Caco-2 (cell line): ENCODE measurements around the gene CRISPLD2. TPM values are rescaled to one million over a fixed set of nuclear protein-coding genes. Genes with fewer than 3 reads are reported as not detected.

Experiments used
- BruUV-seq: library from RNA; stranded (reverse); fragments of 400-500 nt; replicated peaks from 2 replicates; lab custom pipeline; 2021; lab: Mats Ljungman, UMichigan
- CTCF ChIA-PET: fragments of 300-600 bp; sonication (Branson Sonifier 250); formaldehyde crosslinking; loops from one replicate; lab custom pipeline; 2022; ENCODE audit warnings: antibody characterized with exemption; lab: Charles Lee
- POLR2A ChIA-PET: fragments of 300-600 bp; sonication (Branson Sonifier 250); formaldehyde crosslinking; loops from one replicate; lab custom pipeline; 2022; ENCODE audit warnings: antibody characterized with exemption; lab: Charles Lee
- DNase-seq, 2 experiments: peaks; one replicate each; pipeline versions ENCODE4 v3.0.0 to v3.0.0-alpha.2; 2020 to 2022
- H3K27me3 ChIP-seq: replicated peaks from 2 replicates; pipeline ENCODE4 v1.6.0; 2011; ENCODE audit warnings: low read length; ENCODE audit not compliant: control insufficient read depth, insufficient read depth
- H3K36me3 ChIP-seq: 2 replicates; pipeline ENCODE4 v1.5.1; 2011; ENCODE audit warnings: low read length; ENCODE audit not compliant: control insufficient read depth, insufficient read depth
- H3K4me1 ChIP-seq: fragments of 250-450 bp; sonication (Bioruptor Pico); 2 replicates; pipeline ENCODE4 v1.5.1; 2020; ENCODE audit warnings: mild to moderate bottlenecking
- H3K4me3 ChIP-seq: 2 replicates; pipeline ENCODE4 v1.5.1; 2011; ENCODE audit warnings: low read depth, mild to moderate bottlenecking, control low read depth, low read length
- H3K9me3 ChIP-seq: fragments of 250-450 bp; sonication (Bioruptor Pico); 2 replicates; pipeline ENCODE4 v1.5.1; 2020; ENCODE audit warnings: mild to moderate bottlenecking, moderate library complexity
- H3K27ac Mint-ChIP-seq: one replicate; pipeline ENCODE4 v1.8.0; 2022; ENCODE audit warnings: mixed read lengths; ENCODE audit not compliant: unreplicated experiment
- H3K27me3 Mint-ChIP-seq: one replicate; pipeline ENCODE4 v1.8.0; 2022; ENCODE audit warnings: mixed read lengths; ENCODE audit not compliant: insufficient read depth, unreplicated experiment
- H3K36me3 Mint-ChIP-seq: one replicate; pipeline ENCODE4 v1.8.0; 2022; ENCODE audit warnings: mild to moderate bottlenecking, mixed read lengths; ENCODE audit not compliant: insufficient read depth, unreplicated experiment
- H3K4me1 Mint-ChIP-seq: one replicate; pipeline ENCODE4 v1.8.0; 2022; ENCODE audit warnings: low read depth, mixed read lengths; ENCODE audit not compliant: unreplicated experiment
- H3K4me3 Mint-ChIP-seq: one replicate; pipeline ENCODE4 v1.8.0; 2022; ENCODE audit warnings: mild to moderate bottlenecking, moderate library complexity, mixed read lengths; ENCODE audit not compliant: unreplicated experiment
- H3K9me3 Mint-ChIP-seq: one replicate; pipeline ENCODE4 v1.8.0; 2022; ENCODE audit warnings: mixed read lengths; ENCODE audit not compliant: unreplicated experiment
- intact Hi-C: fragments of 100-400 bp; cut with micrococcal nuclease; formaldehyde crosslinking; loops from one replicate; pipeline ENCODE4 v1.10.0; 2022; ENCODE audit not compliant: unreplicated experiment
- total RNA-seq: library from RNA; stranded (reverse); gene quantifications from 2 replicates; pipeline ENCODE4 v1.2.3, GENCODE V29; 2022
- TF ChIP-seq, protein P1 (sequence below), 2 experiments: fragments of 200-600 bp in 1 of 2; IDR thresholded peaks; 1 replicate in 1 of 2; 2 replicates in 1 of 2; pipeline versions ENCODE4 v1.5.1 to v1.8.0; 2011 to 2022; ENCODE audit warnings: antibody characterized with exemption in 1 of 2, control low read depth in 1 of 2, inconsistent platforms in 1 of 2, low read depth in 1 of 2, low read length in 1 of 2, mild to moderate bottlenecking in 1 of 2, moderate library complexity in 1 of 2; ENCODE audit not compliant: insufficient read depth in 1 of 2, severe bottlenecking in 1 of 2, unreplicated experiment in 1 of 2

Gene CRISPLD2
- total RNA-seq, 1 experiment from 2014 or later, result 4.0 TPM

DNA sequence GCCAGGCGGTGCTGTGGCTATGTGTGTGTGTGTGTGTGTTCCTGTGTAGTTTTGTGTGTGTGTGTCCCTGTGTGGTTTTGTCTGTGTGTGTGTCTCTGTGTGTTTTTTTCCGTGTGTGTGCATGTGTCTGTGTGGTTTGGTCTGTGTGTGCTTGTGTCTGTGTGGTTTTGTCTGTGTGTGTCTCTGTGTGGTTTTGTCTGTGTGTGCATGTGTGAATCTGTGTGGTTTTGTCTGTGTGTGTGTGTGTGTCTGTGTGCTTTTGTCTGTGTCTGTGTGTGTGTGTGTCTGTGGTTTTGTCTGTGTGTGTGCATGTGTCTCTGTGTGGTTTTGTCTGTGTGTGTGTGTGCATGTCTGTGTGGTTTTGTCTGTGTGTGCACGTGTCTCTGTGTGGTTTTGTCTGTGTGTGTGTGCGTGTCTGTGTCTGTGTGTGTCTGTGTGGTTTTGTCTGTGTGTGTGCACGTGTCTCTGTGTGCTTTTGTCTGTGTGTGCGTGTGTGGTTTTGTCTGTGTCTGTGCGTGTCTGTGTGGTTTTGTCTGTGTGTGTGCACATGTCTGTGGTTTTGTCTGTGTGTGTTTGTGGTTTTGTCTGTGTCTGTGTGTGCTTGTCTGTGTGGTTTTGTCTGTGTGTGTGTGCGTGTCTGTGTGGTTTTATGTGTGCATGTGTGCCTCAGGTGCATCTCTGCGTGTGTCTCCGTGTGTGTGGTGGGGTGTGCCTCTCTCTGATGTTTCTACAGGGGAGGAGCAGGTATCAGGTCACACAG lies 129.2 kb downstream of the CRISPLD2 start:
- no peak for DNase-seq
- BruUV-seq, result no TSS peak
- intact Hi-C loops, result loop anchor here (2.0 kb wide), 1 partner anchor 326 kb away; no protein-coding TSS in a partner anchor
- Mint-ChIP-seq H3K36me3 (no peaks in the 10 kb centered on the region), H3K27ac (no peak overlapping the region), H3K27me3 (no peaks in the 10 kb centered on the region), H3K4me1 (no peaks in the 10 kb centered on the region), H3K4me3 (no peak overlapping the region), H3K9me3 (no peaks in the 10 kb centered on the region)
- POLR2A ChIA-PET, result no interaction called here
- TF ChIP-seq, protein P1, sequence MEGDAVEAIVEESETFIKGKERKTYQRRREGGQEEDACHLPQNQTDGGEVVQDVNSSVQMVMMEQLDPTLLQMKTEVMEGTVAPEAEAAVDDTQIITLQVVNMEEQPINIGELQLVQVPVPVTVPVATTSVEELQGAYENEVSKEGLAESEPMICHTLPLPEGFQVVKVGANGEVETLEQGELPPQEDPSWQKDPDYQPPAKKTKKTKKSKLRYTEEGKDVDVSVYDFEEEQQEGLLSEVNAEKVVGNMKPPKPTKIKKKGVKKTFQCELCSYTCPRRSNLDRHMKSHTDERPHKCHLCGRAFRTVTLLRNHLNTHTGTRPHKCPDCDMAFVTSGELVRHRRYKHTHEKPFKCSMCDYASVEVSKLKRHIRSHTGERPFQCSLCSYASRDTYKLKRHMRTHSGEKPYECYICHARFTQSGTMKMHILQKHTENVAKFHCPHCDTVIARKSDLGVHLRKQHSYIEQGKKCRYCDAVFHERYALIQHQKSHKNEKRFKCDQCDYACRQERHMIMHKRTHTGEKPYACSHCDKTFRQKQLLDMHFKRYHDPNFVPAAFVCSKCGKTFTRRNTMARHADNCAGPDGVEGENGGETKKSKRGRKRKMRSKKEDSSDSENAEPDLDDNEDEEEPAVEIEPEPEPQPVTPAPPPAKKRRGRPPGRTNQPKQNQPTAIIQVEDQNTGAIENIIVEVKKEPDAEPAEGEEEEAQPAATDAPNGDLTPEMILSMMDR (IDR thresholded peaks at IDR 0.05; ENCODE audit: insufficient read depth in 1 of 2, low read depth in 1 of 2, low read length in 1 of 2, severe bottlenecking in 1 of 2, unreplicated experiment in 1 of 2), result no peak
- CTCF ChIA-PET, result interaction anchor here (1.3 kb wide), 1 partner anchor 24 kb away, joined by 4 read pairs; no protein-coding TSS in a partner anchor
- Histone ChIP-seq H3K4me1 (peaks cover 37% of the 10 kb centered on the region), H3K27me3 (no peaks in the 10 kb centered on the region), H3K9me3 (no peaks in the 10 kb centered on the region), H3K36me3 (no peaks in the 10 kb centered on the region), H3K4me3 (no peak overlapping the region)

DNA sequence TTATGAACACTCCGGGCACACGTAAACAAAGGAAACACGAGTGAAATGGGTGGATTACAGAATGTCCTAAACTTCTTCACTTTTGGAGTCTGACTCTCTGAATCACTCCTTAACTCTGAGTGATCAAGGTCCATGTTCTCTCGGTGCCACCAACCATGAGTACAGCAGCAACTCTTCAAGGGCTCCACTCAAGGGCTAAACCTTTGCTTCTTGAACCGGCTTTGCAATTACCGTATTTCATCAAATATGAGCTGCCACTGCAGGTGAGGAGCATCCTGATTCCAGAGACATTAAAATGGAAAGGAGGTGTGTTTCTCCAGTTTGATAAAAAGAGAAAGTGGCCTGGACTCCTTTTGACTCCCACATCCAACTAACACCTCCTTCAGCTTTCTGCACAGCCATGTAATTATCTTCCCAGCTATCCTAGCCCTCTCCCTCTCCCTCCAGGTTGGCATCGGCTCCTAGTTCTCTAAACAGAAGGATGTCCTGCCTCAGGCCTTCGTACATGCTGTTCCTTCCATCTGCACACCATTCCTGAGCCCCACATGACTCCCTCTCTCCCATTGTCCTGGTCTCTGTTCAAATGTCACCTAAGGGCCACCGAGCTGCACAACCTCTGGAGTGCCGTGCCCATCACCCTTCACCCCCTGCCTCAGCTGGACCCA lies 130.1 kb downstream of the CRISPLD2 start:
- no peak overlapping the region for H3K4me3 Mint-ChIP-seq
- no peak overlapping the region for H3K27ac Mint-ChIP-seq
- ChIA-PET POLR2A (no interaction called here), CTCF (interaction anchor here (0.6 to 1.3 kb wide), 2 partner anchors 25 to 305 kb away, joined by 3 to 4 read pairs; no protein-coding TSS in a partner anchor)
- Histone ChIP-seq H3K9me3 (no peaks in the 10 kb centered on the region), H3K27me3 (no peaks in the 10 kb centered on the region), H3K4me1 (peaks cover 37% of the 10 kb centered on the region), H3K4me3 (no peak overlapping the region), H3K36me3 (no peaks in the 10 kb centered on the region)
- intact Hi-C loops, result loop anchor here (2.0 to 5.0 kb wide), 2 partner anchors 38 to 327 kb away; no protein-coding TSS in a partner anchor
- BruUV-seq, result no TSS peak
- no peaks in the 10 kb centered on the region for H3K4me1 Mint-ChIP-seq
- TF ChIP-seq, protein P1 (IDR thresholded peaks at IDR 0.05; ENCODE audit: insufficient read depth in 1 of 2, low read depth in 1 of 2, low read length in 1 of 2, severe bottlenecking in 1 of 2, unreplicated experiment in 1 of 2), result no peak
- H3K36me3 Mint-ChIP-seq, result no peaks in the 10 kb centered on the region
- no peaks in the 10 kb centered on the region for H3K9me3 Mint-ChIP-seq
- H3K27me3 Mint-ChIP-seq, result no peaks in the 10 kb centered on the region
- no peak for DNase-seq

DNA sequence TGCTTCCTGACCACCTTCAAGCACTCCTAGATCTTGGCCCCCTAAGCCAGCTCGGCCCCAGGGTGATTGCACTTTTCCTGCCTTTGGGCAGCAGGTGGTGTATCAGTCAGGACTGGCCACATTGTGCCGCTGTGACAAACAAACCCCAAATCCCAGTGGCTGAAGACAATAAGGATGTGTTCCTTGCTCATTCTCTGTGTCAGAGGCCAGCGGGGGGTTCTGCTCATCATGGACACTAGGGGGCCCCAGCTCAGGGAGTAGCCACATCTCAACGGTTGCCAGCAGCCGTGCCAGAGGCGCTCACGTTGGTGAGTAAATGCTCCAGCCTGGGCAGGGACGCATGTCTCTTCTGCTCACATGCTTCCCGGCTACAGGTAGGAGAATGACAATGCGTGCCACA lies 131.1 kb downstream of the CRISPLD2 start:
- CTCF ChIA-PET, result interaction anchor here (0.8 to 0.9 kb wide), 2 partner anchors 18 to 31 kb away, joined by 3 read pairs; no protein-coding TSS in a partner anchor
- no peaks in the 10 kb centered on the region for H3K36me3 Mint-ChIP-seq
- Histone ChIP-seq H3K27me3 (no peaks in the 10 kb centered on the region), H3K4me3 (no peak overlapping the region), H3K9me3 (no peaks in the 10 kb centered on the region), H3K4me1 (peaks cover 37% of the 10 kb centered on the region), H3K36me3 (no peaks in the 10 kb centered on the region)
- H3K27ac Mint-ChIP-seq, result no peak overlapping the region
- intact Hi-C loops, result loop anchor here (5.0 kb wide), 1 partner anchor 39 kb away; no protein-coding TSS in a partner anchor
- POLR2A ChIA-PET, result no interaction called here
- no peak overlapping the region for H3K4me3 Mint-ChIP-seq
- BruUV-seq, result no TSS peak
- no peaks in the 10 kb centered on the region for H3K27me3 Mint-ChIP-seq
- H3K9me3 Mint-ChIP-seq, result no peaks in the 10 kb centered on the region
- DNase-seq, result peak in 1 of 2 experiments; percentile 40
- TF ChIP-seq, protein P1 (IDR thresholded peaks at IDR 0.05; ENCODE audit: insufficient read depth in 1 of 2, low read depth in 1 of 2, low read length in 1 of 2, severe bottlenecking in 1 of 2, unreplicated experiment in 1 of 2), result peak in 1 of 2 experiments; percentile 17
- no peaks in the 10 kb centered on the region for H3K4me1 Mint-ChIP-seq
